Spleen (tissue), 7 donors: ENCODE measurements around the gene FOXC2.
A peak's percentile ranks its signal among the peaks of the same experiment; 100 is the strongest.

Source experiments
- CTCF ChIP-seq, 11 experiments: fragments of 200-600 bp in 7 of 11; fragments of 450-650 bp in 4 of 11; sonication (generic) in 4 of 11; IDR thresholded peaks in 8 of 11; conservative IDR thresholded peaks in 3 of 11; 1 replicate in 7 of 11; 2 replicates in 4 of 11; pipeline versions ENCODE4 v1.4.0 to v1.8.0; 2016 to 2021; ENCODE audit warnings: antibody characterized with exemption in 11 of 11, inconsistent platforms in 4 of 11, mild to moderate bottlenecking in 1 of 11
- POLR2A ChIP-seq, 3 donors: fragments of 450-650 bp; IDR thresholded peaks; one replicate each; pipeline ENCODE4 v1.5.1; 2017; ENCODE audit warnings: antibody characterized with exemption in 3 of 3, mild to moderate bottlenecking in 1 of 3
- POLR2AphosphoS5 ChIP-seq, 3 donors: sonication (generic); formaldehyde crosslinking; IDR thresholded peaks; one replicate each; pipeline ENCODE4 v1.5.1; 2017; ENCODE audit warnings: antibody characterized with exemption in 3 of 3
- donor health status: DM: no; HTN: no; CAD: no; lungs with moderate emphysema.
- donor health status: DM: no; HTN: no; CAD: no.
- donor health status: DM: no; HTN: no; CAD: no.

DNA sequence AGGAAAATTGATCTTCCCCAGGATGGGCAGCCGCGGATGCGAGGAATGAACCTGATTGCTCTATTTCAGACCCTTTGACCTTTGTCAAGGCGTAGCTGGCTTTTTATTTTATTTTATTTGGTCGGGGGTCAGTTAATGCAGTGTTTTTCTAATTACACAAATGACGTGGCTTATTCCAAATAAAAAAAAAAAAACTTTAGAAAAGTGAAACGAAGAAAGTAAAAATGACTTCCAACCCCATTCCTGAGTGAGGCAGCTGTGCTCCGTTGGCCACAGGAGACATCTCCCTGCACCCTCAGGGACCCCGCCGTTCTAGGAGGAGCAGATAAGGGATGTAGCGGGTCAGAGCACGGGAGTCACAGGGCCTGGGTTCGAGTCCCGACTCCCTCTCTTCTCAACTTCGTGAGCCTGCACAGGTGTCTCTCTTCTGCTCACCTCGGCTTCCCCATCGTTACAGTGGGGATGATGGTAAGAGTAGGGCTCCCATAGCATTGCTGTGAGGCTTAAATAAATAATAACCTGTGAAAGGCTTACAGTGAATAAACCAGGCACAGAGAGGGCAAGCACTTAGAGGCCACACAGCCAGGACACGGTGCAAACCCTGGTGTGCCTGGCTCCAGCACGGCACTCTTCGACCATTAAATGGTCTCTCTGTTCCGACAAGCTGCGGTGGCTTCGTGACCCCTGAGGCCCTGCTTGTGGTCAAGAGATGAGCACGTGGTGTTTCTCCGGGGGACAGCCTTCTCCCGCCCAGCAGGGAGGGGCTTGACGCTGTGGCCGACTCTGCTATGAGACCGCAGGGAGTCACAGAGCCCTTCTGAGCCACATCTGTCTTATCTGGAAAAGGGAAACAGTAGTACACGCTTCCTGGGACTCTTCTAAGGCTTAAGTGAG is 46.1 kb upstream of the FOXC2 start:
- TF ChIP-seq POLR2A (IDR thresholded peaks at IDR 0.05) (no peak), CTCF (IDR thresholded peaks at IDR 0.05 in 8 of 11, conservative IDR thresholded peaks at IDR 0.05 in 3 of 11) (peak in 5 of 11 experiments; percentile 3 to 38 (median 24)), POLR2AphosphoS5 (IDR thresholded peaks at IDR 0.05) (no peak)
